ENCODE measurements around the gene RAP1GDS1. TPM values are rescaled to one million over a fixed set of nuclear protein-coding genes. Genes with fewer than 3 reads are reported as not detected.

Gene RAP1GDS1
- 60.3 and 69.0 TPM in 2 replicates for total RNA-seq

GRCh38 chr4:98260579-98261404 is at the start of gene RAP1GDS1:
TSS of gene RAP1GDS1 (plus strand) at chr4:98261384. CDS start at chr4:98261566, 182 bp downstream.

Other genes starting within 250 kb of the RAP1GDS1 start
- under 0.01 and 0.56 TPM in 2 replicates for gene STPG2, start 117.9 kb upstream of the RAP1GDS1 start, total RNA-seq